IPS-15b (cell line): ENCODE data around the gene MALAT1.
A peak's percentile ranks its signal among the peaks of the same experiment; 100 is the strongest.

ENCODE experiments used
- H3K27me3 ChIP-seq: one replicate; pipeline ENCODE4 v1.6.1; 2013; ENCODE audit warnings: low read length; ENCODE audit not compliant: control insufficient read depth, insufficient read depth
- H3K36me3 ChIP-seq: one replicate; pipeline ENCODE4 v1.6.1; 2013; ENCODE audit warnings: low read length; ENCODE audit not compliant: control insufficient read depth, insufficient read depth
- H3K4me1 ChIP-seq: one replicate; pipeline ENCODE4 v1.6.1; 2013; ENCODE audit warnings: mild to moderate bottlenecking, low read length; ENCODE audit not compliant: control insufficient read depth, insufficient read depth
- H3K4me3 ChIP-seq: one replicate; pipeline ENCODE4 v1.5.1; 2013; ENCODE audit warnings: low read depth, low read length
- H3K9ac ChIP-seq: one replicate; pipeline ENCODE4 v1.6.1; 2013; ENCODE audit warnings: low read depth, mild to moderate bottlenecking, low read length
- H3K9me3 ChIP-seq: one replicate; pipeline ENCODE4 v1.6.1; 2013; ENCODE audit warnings: mild to moderate bottlenecking, low read length; ENCODE audit not compliant: control insufficient read depth, insufficient read depth

Gene MALAT1

GRCh38 chr11:65485920-65486219, 13.0 kb upstream of the MALAT1 start:
- peaks cover 34% of the 10 kb centered on the region for H3K4me1 ChIP-seq
- no peak overlapping the region for H3K4me3 ChIP-seq
- no peaks in the 10 kb centered on the region for H3K36me3 ChIP-seq
- H3K9ac ChIP-seq, result no peak overlapping the region
- no peaks in the 10 kb centered on the region for H3K27me3 ChIP-seq
- no peaks in the 10 kb centered on the region for H3K9me3 ChIP-seq

- no peaks in the 10 kb centered on the region for H3K36me3 ChIP-seq
- H3K4me3 ChIP-seq, result no peak overlapping the region
- no peak overlapping the region for H3K9ac ChIP-seq
- no peaks in the 10 kb centered on the region for H3K9me3 ChIP-seq
- no peaks in the 10 kb centered on the region for H3K27me3 ChIP-seq
- peaks cover 39% of the 10 kb centered on the region for H3K4me1 ChIP-seq
Observed at GRCh38 chr11:65486570-65487466, 12.0 kb upstream of the MALAT1 start.

GRCh38 chr11:65487467-65488272, 11.2 kb upstream of the MALAT1 start:
- no peaks in the 10 kb centered on the region for H3K9me3 ChIP-seq
- peak overlapping the region; percentile 73 for H3K9ac ChIP-seq
- H3K4me1 ChIP-seq, result peaks cover 47% of the 10 kb centered on the region
- no peaks in the 10 kb centered on the region for H3K36me3 ChIP-seq
- peak overlapping the region; percentile 76 for H3K4me3 ChIP-seq
- H3K27me3 ChIP-seq, result no peaks in the 10 kb centered on the region

- Histone ChIP-seq H3K9me3 (no peaks in the 10 kb centered on the region), H3K27me3 (no peaks in the 10 kb centered on the region), H3K4me1 (peaks cover 54% of the 10 kb centered on the region), H3K4me3 (peak overlapping the region; percentile 76), H3K36me3 (no peaks in the 10 kb centered on the region), H3K9ac (peak overlapping the region; percentile 73)
Observed at GRCh38 chr11:65488273-65489034, 10.4 kb upstream of the MALAT1 start.

- H3K9ac ChIP-seq, result no peak overlapping the region
- no peaks in the 10 kb centered on the region for H3K27me3 ChIP-seq
- H3K9me3 ChIP-seq, result no peaks in the 10 kb centered on the region
- no peaks in the 10 kb centered on the region for H3K36me3 ChIP-seq
- H3K4me3 ChIP-seq, result peak overlapping the region; percentile 76
- peaks cover 60% of the 10 kb centered on the region for H3K4me1 ChIP-seq
Observed at GRCh38 chr11:65489035-65489705, 9.7 kb upstream of the MALAT1 start.

GRCh38 chr11:65489706-65490320, 9.0 kb upstream of the MALAT1 start:
- H3K4me3 ChIP-seq, result no peak overlapping the region
- H3K9me3 ChIP-seq, result no peaks in the 10 kb centered on the region
- no peaks in the 10 kb centered on the region for H3K27me3 ChIP-seq
- H3K36me3 ChIP-seq, result no peaks in the 10 kb centered on the region
- H3K9ac ChIP-seq, result no peak overlapping the region
- peaks cover 66% of the 10 kb centered on the region for H3K4me1 ChIP-seq

- H3K36me3 ChIP-seq, result no peaks in the 10 kb centered on the region
- H3K9me3 ChIP-seq, result no peaks in the 10 kb centered on the region
- no peaks in the 10 kb centered on the region for H3K27me3 ChIP-seq
- H3K4me3 ChIP-seq, result no peak overlapping the region
- H3K9ac ChIP-seq, result no peak overlapping the region
- peaks cover 63% of the 10 kb centered on the region for H3K4me1 ChIP-seq
Observed at GRCh38 chr11:65491163-65491465, 7.7 kb upstream of the MALAT1 start.

GRCh38 chr11:65491614-65492386, 7.0 kb upstream of the MALAT1 start:
- Histone ChIP-seq H3K4me3 (no peak overlapping the region), H3K27me3 (no peaks in the 10 kb centered on the region), H3K4me1 (peaks cover 65% of the 10 kb centered on the region), H3K9ac (no peak overlapping the region), H3K9me3 (no peaks in the 10 kb centered on the region), H3K36me3 (no peaks in the 10 kb centered on the region)

GRCh38 chr11:65492387-65492636, 6.5 kb upstream of the MALAT1 start:
- Histone ChIP-seq H3K9ac (no peak overlapping the region), H3K36me3 (no peaks in the 10 kb centered on the region), H3K27me3 (no peaks in the 10 kb centered on the region), H3K4me1 (peaks cover 62% of the 10 kb centered on the region), H3K4me3 (no peak overlapping the region), H3K9me3 (no peaks in the 10 kb centered on the region)

- no peaks in the 10 kb centered on the region for H3K36me3 ChIP-seq
- H3K4me3 ChIP-seq, result no peak overlapping the region
- no peaks in the 10 kb centered on the region for H3K9me3 ChIP-seq
- no peaks in the 10 kb centered on the region for H3K27me3 ChIP-seq
- H3K4me1 ChIP-seq, result peaks cover 61% of the 10 kb centered on the region
- H3K9ac ChIP-seq, result no peak overlapping the region
Observed at GRCh38 chr11:65492637-65493366, 6.0 kb upstream of the MALAT1 start.
